ENCODE measurements around the gene IQCH. TPM values are rescaled to one million over a fixed set of nuclear protein-coding genes. Genes with fewer than 3 reads are reported as not detected.

Gene IQCH
- total and polyA plus RNA-seq, 9 of the 15 experiments (the other 6 are each of a cell fraction or from before 2014, with no cell fraction given) = 1.8 to 3.9 (median 2.7) TPM

- TF ChIP-seq E2F1 (CRISPR knock-in tag; IDR thresholded peaks at IDR 0.05) (peak; percentile 56; the same call in 1 of the 2 replicates), ESRRB (CRISPR knock-in tag; IDR thresholded peaks at IDR 0.05; ENCODE audit: borderline replicate concordance) (no peak), HNRNPK (IDR thresholded peaks at IDR 0.05; ENCODE audit: low read depth, low read length, poor library complexity, severe bottlenecking) (no peak), IRF9 (tag; IDR thresholded peaks at IDR 0.05) (no peak), JUND (IDR thresholded peaks at IDR 0.05; ENCODE audit: borderline replicate concordance, low read depth, low read length) (peak; percentile 99), JUND (tag; IDR thresholded peaks at IDR 0.05; ENCODE audit: borderline replicate concordance, low read depth, low read length) (peak; percentile 31; the same call in 1 of the 3 replicates), RAD21 (CRISPR knock-in tag; conservative IDR thresholded peaks at IDR 0.05 in 1 of 2, IDR thresholded peaks at IDR 0.05 in 1 of 2) (peak in 1 of 2 experiments; percentile 28; a peak in 2 of 4 replicates), POLR2H (tag; IDR thresholded peaks at IDR 0.05; ENCODE audit: low read depth) (peak; percentile 90), MCM5 (IDR thresholded peaks at IDR 0.05; ENCODE audit: low read depth) (no peak), NFYB (IDR thresholded peaks at IDR 0.05; ENCODE audit: extremely low read depth, insufficient read length) (peak; percentile 13), ETV5 (CRISPR knock-in tag; IDR thresholded peaks at IDR 0.05; ENCODE audit: low read depth) (peak; percentile 95), NR2C2 (CRISPR knock-in tag; IDR thresholded peaks at IDR 0.05) (peak; percentile 56; the same call in 1 of the 2 replicates), NR2C2 (tag; IDR thresholded peaks at IDR 0.05) (peak; percentile 84), TFAP4 (CRISPR knock-in tag; IDR thresholded peaks at IDR 0.05; ENCODE audit: borderline replicate concordance) (peak; percentile 100), PHF8 (IDR thresholded peaks at IDR 0.05; ENCODE audit: borderline replicate concordance, low read length) (peak; percentile 94; the same call in 1 of the 2 replicates), RCOR1 (IDR thresholded peaks at IDR 0.05; ENCODE audit: borderline replicate concordance in 1 of 2, low read depth in 2 of 2, low read length in 2 of 2) (0 out of 4 replicates have a peak, but pooled peaks of 1 of the 2 experiments have one; percentile 3), RBM22 (IDR thresholded peaks at IDR 0.05; ENCODE audit: low read depth, low read length, poor library complexity, severe bottlenecking) (peak; percentile 97), CBFA2T3 (IDR thresholded peaks at IDR 0.05) (peak; percentile 50), EGR1 (conservative IDR thresholded peaks at IDR 0.05) (peak; percentile 43), ELF2 (CRISPR knock-in tag; IDR thresholded peaks at IDR 0.05) (peak; percentile 98), MECOM (CRISPR knock-in tag; IDR thresholded peaks at IDR 0.05) (no peak), EHMT2 (IDR thresholded peaks at IDR 0.05) (no peak), MAX (CRISPR knock-in tag; IDR thresholded peaks at IDR 0.05) (peak; percentile 79), POLR2AphosphoS5 (IDR thresholded peaks at IDR 0.05; ENCODE audit: control insufficient read depth, insufficient read depth, low read depth, low read length) (peak; percentile 73)
Measured at GRCh38 chr15:67254238-67255175, at the start of gene IQCH, which contains the start of gene AAGAB (continued).

Data from K562 (cell line).